HL-60 (cell line): ENCODE results near the gene CASP7.

ENCODE experiments used
- CTCF ChIP-seq: IDR thresholded peaks from one replicate; pipeline ENCODE4 v1.5.1; 2011; ENCODE audit warnings: low read length, control low read depth, inconsistent platforms; ENCODE audit not compliant: insufficient read depth
- GABPA ChIP-seq: IDR thresholded peaks from 2 replicates; pipeline ENCODE4 v1.6.1; 2012; ENCODE audit warnings: low read depth
- POLR2AphosphoS5 ChIP-seq: IDR thresholded peaks from 2 replicates; pipeline ENCODE4 v1.6.1; 2012; ENCODE audit warnings: low read depth
- REST ChIP-seq: IDR thresholded peaks from 2 replicates; pipeline ENCODE4 v1.6.1; 2012; ENCODE audit warnings: low read depth; ENCODE audit not compliant: insufficient replicate concordance
- SPI1 ChIP-seq: IDR thresholded peaks from 2 replicates; pipeline ENCODE4 v1.6.1; 2012; ENCODE audit warnings: low read depth, mild to moderate bottlenecking, borderline replicate concordance

DNA sequence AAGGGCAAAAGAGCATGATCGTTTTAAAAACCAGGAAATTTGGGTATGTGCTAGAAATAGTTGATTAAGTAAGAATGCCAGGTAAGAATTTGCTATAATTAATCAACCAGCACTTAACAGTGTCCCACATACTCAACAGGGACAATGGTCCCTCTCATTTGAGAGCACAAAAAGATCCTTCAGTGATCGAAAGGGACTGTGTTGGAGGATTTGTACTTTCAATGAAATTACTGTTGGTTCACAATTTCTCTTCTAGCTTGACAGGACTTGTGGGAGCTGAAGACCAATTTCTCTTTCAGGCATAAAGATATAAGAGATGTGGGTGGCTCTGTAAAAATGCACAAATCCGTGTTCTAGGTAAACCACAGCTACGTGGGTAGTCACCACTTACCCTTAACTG is 59.3 kb downstream of the CASP7 start:
- no peak for TF ChIP-seq CTCF
- no peak for TF ChIP-seq POLR2AphosphoS5
- TF ChIP-seq REST: no peak
- TF ChIP-seq SPI1: no peak
- TF ChIP-seq GABPA: no peak
